OCI-LY1 (cell line): Measurements from ENCODE around the gene GLRB.

Source experiments
- EZH2 ChIP-seq: fragments of 200-600 bp; sonication (generic), shearing (Covaris generic); IDR thresholded peaks from 2 replicates; pipeline ENCODE4 v1.8.0; 2017; ENCODE audit warnings: borderline replicate concordance, mixed run types, mild to moderate bottlenecking, antibody characterized with exemption, low read length, moderate library complexity, mixed read lengths
- TF ChIP-seq, protein P1 (sequence below): fragments of 200-600 bp; sonication (generic), shearing (Covaris generic); IDR thresholded peaks from 2 replicates; pipeline ENCODE4 v1.5.1; 2017; ENCODE audit warnings: mild to moderate bottlenecking, antibody characterized with exemption, low read length, moderate library complexity, mixed read lengths

DNA sequence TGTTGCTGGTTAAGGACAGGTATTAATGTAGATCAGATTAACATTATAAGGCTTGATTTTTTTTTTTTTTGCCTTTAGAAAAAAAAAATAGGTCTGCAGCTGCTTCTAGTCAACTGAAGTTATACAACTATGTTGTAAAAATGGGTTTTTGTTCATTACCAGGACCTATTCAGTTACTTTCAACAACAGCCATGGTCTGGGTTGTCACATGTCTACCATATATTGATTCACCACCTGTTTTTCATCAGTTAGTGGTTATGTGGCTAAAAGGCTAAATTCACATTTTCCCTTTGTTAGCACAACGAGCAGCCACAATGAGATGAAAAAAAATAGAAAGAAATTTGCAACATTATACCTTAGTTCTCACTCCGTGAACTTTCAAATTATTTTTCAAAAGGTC, 45.5 kb downstream of the GLRB start:
- TF ChIP-seq, protein P1, sequence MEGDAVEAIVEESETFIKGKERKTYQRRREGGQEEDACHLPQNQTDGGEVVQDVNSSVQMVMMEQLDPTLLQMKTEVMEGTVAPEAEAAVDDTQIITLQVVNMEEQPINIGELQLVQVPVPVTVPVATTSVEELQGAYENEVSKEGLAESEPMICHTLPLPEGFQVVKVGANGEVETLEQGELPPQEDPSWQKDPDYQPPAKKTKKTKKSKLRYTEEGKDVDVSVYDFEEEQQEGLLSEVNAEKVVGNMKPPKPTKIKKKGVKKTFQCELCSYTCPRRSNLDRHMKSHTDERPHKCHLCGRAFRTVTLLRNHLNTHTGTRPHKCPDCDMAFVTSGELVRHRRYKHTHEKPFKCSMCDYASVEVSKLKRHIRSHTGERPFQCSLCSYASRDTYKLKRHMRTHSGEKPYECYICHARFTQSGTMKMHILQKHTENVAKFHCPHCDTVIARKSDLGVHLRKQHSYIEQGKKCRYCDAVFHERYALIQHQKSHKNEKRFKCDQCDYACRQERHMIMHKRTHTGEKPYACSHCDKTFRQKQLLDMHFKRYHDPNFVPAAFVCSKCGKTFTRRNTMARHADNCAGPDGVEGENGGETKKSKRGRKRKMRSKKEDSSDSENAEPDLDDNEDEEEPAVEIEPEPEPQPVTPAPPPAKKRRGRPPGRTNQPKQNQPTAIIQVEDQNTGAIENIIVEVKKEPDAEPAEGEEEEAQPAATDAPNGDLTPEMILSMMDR: no peak
- TF ChIP-seq EZH2: no peak
